Colonic mucosa (tissue), 4 donors: Measurements from ENCODE around the gene JPT1. TPM values are rescaled to one million over a fixed set of nuclear protein-coding genes. Genes with fewer than 3 reads are reported as not detected.

ENCODE experiments used
- DNase-seq: peaks from one replicate; pipeline ENCODE4 v3.0.0-alpha.2; 2020
- H3K27ac ChIP-seq: fragments of 200-600 bp; one replicate; pipeline ENCODE4 v1.8.0; 2021
- H3K27me3 ChIP-seq: fragments of 200-600 bp; one replicate; pipeline ENCODE4 v1.8.0; 2021
- H3K36me3 ChIP-seq: fragments of 200-600 bp; one replicate; pipeline ENCODE4 v1.8.0; 2021
- H3K4me1 ChIP-seq: fragments of 200-600 bp; one replicate; pipeline ENCODE4 v1.8.0; 2021; ENCODE audit warnings: mild to moderate bottlenecking
- H3K4me3 ChIP-seq: fragments of 200-600 bp; one replicate; pipeline ENCODE4 v1.8.0; 2021
- H3K9ac ChIP-seq, 2 donors: one replicate each; pipeline ENCODE4 v1.7.0; 2013; ENCODE audit warnings: control low read depth in 2 of 2, low read depth in 2 of 2, low read length in 2 of 2
- H3K9me3 ChIP-seq: fragments of 200-600 bp; one replicate; pipeline ENCODE4 v1.8.0; 2021
- CTCF ChIP-seq: fragments of 200-600 bp; IDR thresholded peaks from one replicate; pipeline ENCODE4 v1.8.0; 2022; ENCODE audit warnings: antibody characterized with exemption, mild to moderate bottlenecking
- intact Hi-C: fragments of 100-400 bp; cut with DNase I; formaldehyde crosslinking; loops from one replicate; pipeline ENCODE4 v1.14.1; 2022
- total RNA-seq, 2 donors: library from RNA; stranded (reverse); fragmentation: NEBNext Ultra II Directional in 1 of 2; extraction: Animal tissue kit (Norgen Biotek cat#: 25700) in 1 of 2; gene quantifications; one replicate each; pipeline ENCODE4 v1.2.1, GENCODE V29; 2021
- donor health status: healthy.
- donor health status: DM: no; HTN: no; CAD: no.
- donor health status: DM: no; HTN: no; CAD: no.

JPT1 gene
- total RNA-seq, 2 donors from 2014 or later, result 227 to 367 TPM

- Histone ChIP-seq H3K36me3 (no peaks in the 10 kb centered on the region), H3K4me1 (peaks cover 3% of the 10 kb centered on the region), H3K4me3 (no peak overlapping the region), H3K27ac (peak overlapping the region; percentile 99), H3K9me3 (no peaks in the 10 kb centered on the region), H3K9ac (no peak overlapping the region), H3K27me3 (no peaks in the 10 kb centered on the region)
- DNase-seq, result no peak
- intact Hi-C loops, result no loop called here
- no peak for TF ChIP-seq CTCF
Measured at GRCh38 chr17:75183999-75184884, 29.9 kb upstream of the JPT1 start.

- Histone ChIP-seq H3K4me1 (peaks cover 3% of the 10 kb centered on the region), H3K9me3 (no peaks in the 10 kb centered on the region), H3K27me3 (no peaks in the 10 kb centered on the region), H3K4me3 (peak within 1 kb of the TSS; percentile 94), H3K36me3 (no peaks in the 10 kb centered on the region), H3K27ac (peak within 1 kb of the TSS; percentile 99), H3K9ac (peak within 1 kb of the TSS; percentile 93 to 94)
- intact Hi-C loops, result no loop called here
- peak; percentile 96 for DNase-seq
- no peak for TF ChIP-seq CTCF
Measured at GRCh38 chr17:75182569-75183436, 28.5 kb upstream of the JPT1 start, which contains the start of gene SUMO2. TSS of gene SUMO2 (minus strand) at chr17:75182959. CDS start at chr17:75182834, 125 bp downstream.

DNA sequence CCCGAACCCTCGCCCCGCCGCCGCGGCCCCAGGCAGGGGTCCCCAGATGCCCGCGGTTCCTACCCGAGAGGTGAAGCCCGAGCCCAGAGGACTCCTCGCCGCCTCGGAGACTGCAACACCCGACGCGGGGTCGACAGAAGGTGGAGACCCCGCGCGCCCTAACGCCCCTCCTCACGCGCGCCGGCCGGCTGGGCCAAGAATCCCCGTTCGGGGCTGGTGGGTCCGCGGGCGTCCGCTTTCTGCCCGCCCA, 27.9 kb upstream of the JPT1 start:
- peak overlapping the region; percentile 99 for H3K27ac ChIP-seq
- H3K27me3 ChIP-seq, result no peaks in the 10 kb centered on the region
- TF ChIP-seq CTCF, result peak; percentile 30
- no peaks in the 10 kb centered on the region for H3K9me3 ChIP-seq
- H3K4me1 ChIP-seq, result peaks cover 3% of the 10 kb centered on the region
- intact Hi-C loops, result no loop called here
- peak overlapping the region; percentile 93 to 94 for H3K9ac ChIP-seq
- H3K36me3 ChIP-seq, result no peaks in the 10 kb centered on the region
- H3K4me3 ChIP-seq, result peak overlapping the region; percentile 94
- DNase-seq, result no peak

GRCh38 chr17:75181608-75182318, 27.5 kb upstream of the JPT1 start:
- TF ChIP-seq CTCF, result no peak
- no peaks in the 10 kb centered on the region for H3K9me3 ChIP-seq

GRCh38 chr17:75181110-75181509, 26.8 kb upstream of the JPT1 start:
- Histone ChIP-seq H3K36me3 (peaks cover 2% of the 10 kb centered on the region), H3K27ac (peak overlapping the region; percentile 99), H3K4me3 (peak overlapping the region; percentile 94), H3K4me1 (peaks cover 3% of the 10 kb centered on the region), H3K9me3 (no peaks in the 10 kb centered on the region), H3K27me3 (no peaks in the 10 kb centered on the region), H3K9ac (peak overlapping the region in 1 of 2 donors; percentile 94)
- intact Hi-C loops, result no loop called here
- DNase-seq, result no peak
- no peak for TF ChIP-seq CTCF

More at GRCh38 chr17:75181608-75182318, 27.5 kb upstream of the JPT1 start:
- peak overlapping the region; percentile 94 for H3K4me3 ChIP-seq
- peak overlapping the region; percentile 93 to 94 for H3K9ac ChIP-seq
- H3K36me3 ChIP-seq, result no peaks in the 10 kb centered on the region
- no peaks in the 10 kb centered on the region for H3K27me3 ChIP-seq
- peak; percentile 49 for DNase-seq
- peaks cover 3% of the 10 kb centered on the region for H3K4me1 ChIP-seq
- H3K27ac ChIP-seq, result peak overlapping the region; percentile 99
- intact Hi-C loops, result no loop called here
